Mucosa of rectum (tissue), 2 donors: Measurements from ENCODE around the gene CFAP74.

ENCODE experiments used
- H3K27ac ChIP-seq, 2 donors: one replicate each; pipeline ENCODE4 v1.7.0; 2013; ENCODE audit warnings: inconsistent platforms in 2 of 2, low read depth in 2 of 2, low read length in 2 of 2
- H3K27me3 ChIP-seq, 2 donors: one replicate each; pipeline ENCODE4 v1.7.0; 2013; ENCODE audit warnings: low read length in 2 of 2; ENCODE audit not compliant: control insufficient read depth in 2 of 2, insufficient read depth in 2 of 2
- H3K36me3 ChIP-seq, 2 donors: one replicate each; pipeline ENCODE4 v1.7.0; 2013; ENCODE audit warnings: low read length in 2 of 2; ENCODE audit not compliant: control insufficient read depth in 2 of 2, insufficient read depth in 2 of 2
- H3K4me1 ChIP-seq, 2 donors: one replicate each; pipeline ENCODE4 v1.7.0; 2013; ENCODE audit warnings: low read length in 2 of 2, mild to moderate bottlenecking in 1 of 2; ENCODE audit not compliant: control insufficient read depth in 2 of 2, insufficient read depth in 2 of 2
- H3K4me3 ChIP-seq, 2 donors: one replicate each; pipeline ENCODE4 v1.7.0; 2013; ENCODE audit warnings: low read length in 2 of 2
- H3K9ac ChIP-seq, 2 donors: one replicate each; pipeline ENCODE4 v1.7.0; 2013; ENCODE audit warnings: low read length in 2 of 2, low read depth in 1 of 2, mild to moderate bottlenecking in 1 of 2
- H3K9me3 ChIP-seq, 2 donors: one replicate each; pipeline ENCODE4 v1.7.0; 2013; ENCODE audit warnings: low read length in 2 of 2; ENCODE audit not compliant: control insufficient read depth in 2 of 2
- donor health status: healthy.
- donor health status: Normal muscosa, but diverticular disease.

Gene CFAP74

DNA sequence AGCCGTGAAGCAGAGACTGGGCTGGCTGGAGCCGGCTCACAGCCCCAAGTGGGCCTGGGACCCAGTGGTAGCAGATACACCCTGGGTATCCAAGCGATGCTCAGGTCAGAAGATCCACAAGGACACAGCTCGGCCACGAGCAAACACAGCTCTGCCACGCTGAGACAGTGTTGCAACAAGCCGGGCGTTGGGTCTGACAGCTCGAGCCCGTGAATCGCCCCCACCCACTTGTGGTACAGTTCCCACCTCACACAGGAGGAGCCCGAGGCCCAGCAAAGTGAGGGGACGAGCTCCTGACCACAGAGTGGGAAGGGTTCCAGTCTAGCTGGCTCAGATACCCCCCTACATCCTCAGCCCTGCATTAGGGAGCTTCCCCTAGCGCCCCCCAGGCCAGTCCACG is 37.7 kb upstream of the CFAP74 start:
- no peaks in the 10 kb centered on the region for H3K36me3 ChIP-seq

DNA sequence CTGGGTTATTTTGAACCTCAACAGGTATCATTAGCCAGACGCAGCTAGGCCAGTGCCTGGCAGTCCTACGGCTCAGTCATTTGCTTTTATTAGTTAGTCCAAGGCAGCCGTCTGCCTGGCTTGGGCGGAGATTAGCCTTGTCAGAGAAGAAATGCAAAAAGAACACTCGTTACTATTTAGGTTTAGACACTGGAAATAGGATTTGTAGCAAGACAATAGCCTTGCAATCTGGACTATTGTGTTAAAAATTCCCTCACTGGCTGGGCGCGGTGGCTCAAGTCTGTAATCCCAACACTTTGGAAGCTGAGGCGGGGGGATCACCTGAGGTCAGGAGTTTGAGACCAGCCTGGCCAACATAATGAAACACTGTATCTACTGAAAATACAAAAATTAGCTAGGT is 35.7 kb upstream of the CFAP74 start:
- Histone ChIP-seq H3K27ac (no peak overlapping the region), H3K9ac (no peak overlapping the region), H3K4me1 (peaks cover 5 to 10% of the 10 kb centered on the region in 2 donors), H3K4me3 (no peak overlapping the region), H3K36me3 (no peaks in the 10 kb centered on the region), H3K27me3 (peaks cover 0 to 2% of the 10 kb centered on the region in 2 donors), H3K9me3 (no peaks in the 10 kb centered on the region)

More for the DNA sequence above, 37.7 kb upstream of the CFAP74 start:
- Histone ChIP-seq H3K9ac (no peak overlapping the region), H3K27ac (no peak overlapping the region), H3K9me3 (no peaks in the 10 kb centered on the region), H3K27me3 (peaks cover 0 to 2% of the 10 kb centered on the region in 2 donors), H3K4me3 (no peak overlapping the region), H3K4me1 (peaks cover 15 to 23% of the 10 kb centered on the region in 2 donors)

DNA sequence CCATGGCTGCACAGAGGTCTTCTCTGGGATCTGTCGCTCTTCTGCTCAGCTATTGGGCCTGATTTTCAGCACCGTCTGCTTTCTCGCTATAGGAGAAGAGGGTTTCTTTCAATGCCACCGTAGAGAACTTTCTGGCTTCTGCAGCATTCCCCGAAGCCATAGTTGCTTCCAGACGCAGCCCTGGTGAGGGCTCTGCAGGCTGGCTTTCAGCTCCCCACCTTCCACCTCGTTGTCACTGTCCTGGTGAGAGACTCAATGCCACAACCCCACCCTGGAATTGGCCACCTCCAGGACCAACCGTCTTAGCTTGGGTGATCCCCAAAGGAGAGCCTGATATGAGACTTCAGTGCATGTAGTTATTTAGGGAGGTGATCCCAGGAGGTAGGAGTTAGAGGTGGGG is 34.6 kb upstream of the CFAP74 start:
- H3K27me3 ChIP-seq: peaks cover 0 to 4% of the 10 kb centered on the region in 2 donors
- peaks cover 0 to 2% of the 10 kb centered on the region in 2 donors for H3K4me1 ChIP-seq
- no peak overlapping the region for H3K9ac ChIP-seq
- no peak overlapping the region for H3K4me3 ChIP-seq
- H3K9me3 ChIP-seq: no peaks in the 10 kb centered on the region
- H3K27ac ChIP-seq: no peak overlapping the region
- H3K36me3 ChIP-seq: no peaks in the 10 kb centered on the region

DNA sequence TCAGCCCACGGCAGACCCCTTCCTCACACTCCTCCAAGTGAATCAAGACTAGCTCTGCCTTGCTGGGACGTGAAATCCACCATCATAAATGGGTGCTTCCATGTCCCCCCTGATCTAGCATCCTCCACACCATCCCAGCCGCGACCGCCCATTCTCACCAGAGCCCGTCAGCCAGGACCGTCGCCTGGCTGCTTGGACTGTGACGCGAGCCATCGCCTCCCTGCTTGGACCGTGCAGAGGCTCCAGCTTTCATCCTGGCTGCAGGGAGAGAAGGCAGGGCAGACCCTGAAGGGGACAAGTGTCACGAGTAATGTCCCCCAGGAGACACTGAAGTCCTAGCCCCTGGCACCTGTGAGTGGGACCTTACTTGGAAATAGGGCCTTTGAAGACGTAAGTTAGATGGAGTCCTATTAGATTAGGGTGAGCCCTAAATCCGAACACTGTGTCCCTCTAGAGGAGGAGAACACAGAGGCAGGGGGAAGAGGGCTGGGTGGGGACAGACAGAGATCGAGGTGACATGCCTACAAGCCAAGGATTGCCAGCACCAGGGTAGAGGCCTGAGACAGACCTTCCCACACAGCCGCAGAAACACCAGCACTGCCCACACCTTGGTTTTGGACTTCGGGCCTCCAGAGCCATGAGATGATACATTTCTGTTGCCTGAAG is 33.9 kb upstream of the CFAP74 start:
- Histone ChIP-seq H3K36me3 (no peaks in the 10 kb centered on the region), H3K27me3 (peaks cover 0 to 4% of the 10 kb centered on the region in 2 donors), H3K4me3 (no peak overlapping the region), H3K9me3 (no peaks in the 10 kb centered on the region), H3K4me1 (no peaks in the 10 kb centered on the region), H3K9ac (no peak overlapping the region), H3K27ac (no peak overlapping the region)

DNA sequence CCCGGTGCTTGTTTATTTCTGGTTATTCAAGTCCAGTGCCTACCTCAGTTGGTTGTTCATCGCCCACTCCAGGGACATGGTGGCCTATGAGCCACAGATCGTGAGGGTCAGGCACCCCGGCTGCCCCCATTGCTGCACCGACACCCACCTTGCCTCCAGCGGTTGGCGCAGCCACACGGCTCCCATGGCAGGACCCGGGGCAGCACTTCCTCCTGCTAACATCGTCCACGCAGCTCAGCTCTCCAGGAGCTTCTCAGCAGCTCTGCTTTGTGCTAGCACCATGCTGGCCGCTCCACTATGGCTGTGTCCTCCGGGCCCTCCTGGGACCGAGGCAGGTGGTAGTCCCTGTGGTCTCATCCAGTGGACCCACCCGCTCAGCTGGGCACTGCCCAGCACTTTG is 32.7 kb upstream of the CFAP74 start:
- H3K9me3 ChIP-seq: no peaks in the 10 kb centered on the region
- H3K9ac ChIP-seq: no peak overlapping the region
- no peaks in the 10 kb centered on the region for H3K36me3 ChIP-seq
- H3K27ac ChIP-seq: no peak overlapping the region
- no peaks in the 10 kb centered on the region for H3K4me1 ChIP-seq
- no peak overlapping the region for H3K4me3 ChIP-seq
- H3K27me3 ChIP-seq: peaks cover 0 to 2% of the 10 kb centered on the region in 2 donors

DNA sequence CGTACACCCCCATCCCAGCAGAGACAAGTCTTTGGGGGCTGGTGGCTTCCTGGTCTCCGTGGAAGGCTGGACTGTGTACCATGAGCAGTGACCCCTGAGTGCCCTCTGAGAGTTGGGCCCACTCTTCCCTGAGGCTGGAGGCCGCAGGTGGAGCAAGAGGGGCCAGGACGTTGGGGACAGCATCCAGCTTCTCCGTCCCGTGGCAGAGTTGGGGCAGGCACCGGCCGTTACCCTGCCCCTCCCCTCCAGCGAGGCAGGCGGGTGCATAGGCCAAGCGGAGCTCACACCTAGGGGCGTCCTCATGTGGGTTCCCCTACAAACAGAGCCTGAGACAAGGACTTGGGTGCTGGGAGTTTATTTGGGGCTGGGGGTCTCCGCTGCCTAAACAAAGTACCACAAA is 29.6 kb upstream of the CFAP74 start:
- H3K4me1 ChIP-seq: no peaks in the 10 kb centered on the region
- no peak overlapping the region for H3K9ac ChIP-seq
- H3K36me3 ChIP-seq: no peaks in the 10 kb centered on the region
- H3K4me3 ChIP-seq: no peak overlapping the region
- H3K27ac ChIP-seq: no peak overlapping the region
- peaks cover 0 to 2% of the 10 kb centered on the region in 2 donors for H3K27me3 ChIP-seq
- no peaks in the 10 kb centered on the region for H3K9me3 ChIP-seq

DNA sequence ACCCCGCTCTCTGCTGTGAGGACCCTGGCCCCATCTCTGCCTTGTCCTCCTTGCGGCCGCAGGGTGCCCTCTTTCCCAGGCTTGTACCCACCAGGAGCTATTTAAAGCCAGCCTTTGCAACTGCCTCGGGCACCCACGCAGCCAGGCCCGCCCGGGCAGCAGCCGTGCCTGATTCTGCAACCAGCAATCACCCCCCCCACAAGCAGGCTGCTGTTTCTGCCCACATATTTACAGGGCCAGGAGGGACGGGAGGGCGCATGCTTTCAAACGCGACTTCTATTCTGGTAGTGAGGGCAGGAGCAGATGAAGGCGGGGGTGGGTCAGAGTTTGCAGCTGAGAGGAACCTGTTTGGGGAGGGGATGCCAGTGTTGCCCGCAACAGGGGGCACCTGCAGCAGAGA is 29.2 kb upstream of the CFAP74 start:
- Histone ChIP-seq H3K9ac (no peak overlapping the region), H3K4me1 (no peaks in the 10 kb centered on the region), H3K9me3 (no peaks in the 10 kb centered on the region), H3K36me3 (no peaks in the 10 kb centered on the region), H3K27me3 (peaks cover 0 to 2% of the 10 kb centered on the region in 2 donors), H3K27ac (no peak overlapping the region), H3K4me3 (no peak overlapping the region)

DNA sequence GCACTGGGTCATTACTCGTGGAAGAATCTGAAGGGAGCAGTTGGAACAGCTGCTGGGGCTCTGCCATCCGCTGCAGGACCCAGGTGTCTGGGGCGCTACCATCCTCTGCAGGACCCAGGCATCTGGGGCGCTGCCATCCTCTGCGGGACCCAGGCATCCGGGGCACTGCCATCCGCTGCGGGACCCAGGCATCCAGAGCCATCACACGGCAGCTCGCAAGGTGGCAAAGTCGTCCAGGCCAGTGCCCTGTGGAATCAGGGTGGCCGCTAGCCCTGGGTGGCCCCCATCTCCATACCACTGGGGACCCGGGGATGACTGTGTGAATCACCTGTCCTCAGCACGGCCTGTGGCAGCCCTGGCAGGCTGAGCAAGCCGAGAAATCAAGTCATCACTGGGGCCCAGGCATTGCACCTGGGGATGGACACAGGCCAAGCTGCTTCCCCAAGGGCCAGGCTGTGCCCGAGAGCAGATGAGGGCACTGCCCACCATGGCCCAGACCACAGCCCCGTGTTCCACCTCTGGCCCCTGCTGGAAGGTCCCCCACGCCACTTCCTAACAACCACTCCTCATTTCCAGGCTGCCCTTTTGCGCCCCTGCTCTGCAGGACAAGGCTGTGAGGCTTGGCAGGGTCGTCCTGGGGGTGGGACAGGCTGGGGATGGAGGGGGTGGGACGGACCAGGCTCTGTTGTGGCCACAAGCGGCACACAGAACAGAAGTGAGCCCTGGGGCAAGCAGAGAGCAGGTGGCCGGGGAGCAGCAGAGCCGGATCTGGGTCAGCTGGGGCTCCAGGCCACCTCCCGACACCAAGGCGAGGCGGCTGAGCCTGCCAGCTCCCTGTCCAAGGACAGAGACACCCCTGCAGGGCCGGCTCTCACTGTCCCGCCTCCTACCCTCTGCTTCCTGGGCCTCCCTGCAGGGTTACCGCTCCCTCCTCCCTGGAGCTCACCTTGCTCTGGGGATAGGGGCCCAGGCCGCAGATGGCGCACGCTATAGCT is 28.3 kb upstream of the CFAP74 start:
- Histone ChIP-seq H3K4me1 (no peaks in the 10 kb centered on the region), H3K9me3 (no peaks in the 10 kb centered on the region), H3K27me3 (peaks cover 0 to 2% of the 10 kb centered on the region in 2 donors), H3K27ac (no peak overlapping the region), H3K4me3 (no peak overlapping the region), H3K9ac (no peak overlapping the region), H3K36me3 (no peaks in the 10 kb centered on the region)

DNA sequence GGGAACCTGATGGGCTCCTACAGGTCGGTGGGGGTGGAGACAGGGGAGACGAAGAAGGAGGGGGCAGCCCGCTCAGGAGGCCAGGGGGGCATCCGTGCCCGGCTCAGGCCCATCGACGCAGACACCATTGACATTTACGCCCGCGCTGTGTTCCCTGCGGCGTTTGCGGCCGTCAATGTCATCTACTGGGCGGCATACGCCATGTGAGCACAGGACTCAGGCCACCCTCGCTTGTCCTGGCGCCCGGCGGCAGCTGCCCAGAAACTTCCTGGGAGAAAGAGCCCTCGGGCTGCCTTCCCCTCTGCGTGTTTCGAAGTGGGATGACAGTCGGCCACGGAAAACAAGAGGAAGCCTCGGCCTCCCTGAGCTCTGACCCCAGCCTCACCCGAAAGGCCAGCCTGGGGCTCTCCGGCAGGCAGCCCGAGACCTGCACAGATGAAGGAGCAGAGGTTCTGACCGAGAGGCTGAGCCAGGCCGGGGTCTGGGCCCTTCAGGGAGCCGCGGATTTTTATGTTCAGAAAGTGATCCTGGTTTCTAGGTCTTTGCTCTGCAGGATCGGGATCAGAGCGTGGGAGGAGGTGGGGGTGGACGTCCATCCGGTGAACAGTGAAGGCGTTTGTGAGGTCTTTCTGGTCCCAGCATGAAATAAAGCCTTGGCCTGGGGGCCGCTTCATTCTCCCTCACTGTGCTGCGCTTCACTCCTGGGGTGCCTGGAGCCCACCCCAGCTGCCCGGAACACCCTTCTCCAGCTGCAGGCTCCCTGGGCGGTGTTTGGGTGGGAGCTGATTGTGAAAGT is 26.7 kb upstream of the CFAP74 start:
- no peaks in the 10 kb centered on the region for H3K36me3 ChIP-seq
- no peaks in the 10 kb centered on the region for H3K9me3 ChIP-seq
- peaks cover 0 to 2% of the 10 kb centered on the region in 2 donors for H3K27me3 ChIP-seq

More for the DNA sequence above, 26.7 kb upstream of the CFAP74 start:
- no peaks in the 10 kb centered on the region for H3K4me1 ChIP-seq
- no peak overlapping the region for H3K27ac ChIP-seq
- no peak overlapping the region for H3K9ac ChIP-seq
- no peak overlapping the region for H3K4me3 ChIP-seq
